ENCODE measurements around the gene FAM43A.

The FAM43A gene

GRCh38 chr3:194713299-194714136 is 27.8 kb downstream of the FAM43A start:
- H3K9me3 Mint-ChIP-seq (ENCODE audit: low read depth): no peaks in the 10 kb centered on the region
- H3K27ac Mint-ChIP-seq: no peak overlapping the region
- no peaks in the 10 kb centered on the region for H3K27me3 Mint-ChIP-seq
- no peaks in the 10 kb centered on the region for H3K36me3 Mint-ChIP-seq
- H3K4me3 Mint-ChIP-seq: no peak overlapping the region
- no peaks in the 10 kb centered on the region for H3K4me1 Mint-ChIP-seq (ENCODE audit: low read depth)

GRCh38 chr3:194714137-194714455 is 28.4 kb downstream of the FAM43A start:
- Mint-ChIP-seq H3K9me3 (ENCODE audit: low read depth) (no peaks in the 10 kb centered on the region), H3K4me1 (ENCODE audit: low read depth) (no peaks in the 10 kb centered on the region), H3K27ac (no peak overlapping the region), H3K4me3 (no peak overlapping the region), H3K36me3 (no peaks in the 10 kb centered on the region), H3K27me3 (no peaks in the 10 kb centered on the region)

- Mint-ChIP-seq H3K36me3 (no peaks in the 10 kb centered on the region), H3K27me3 (no peaks in the 10 kb centered on the region), H3K27ac (no peak overlapping the region), H3K4me1 (ENCODE audit: low read depth) (no peaks in the 10 kb centered on the region), H3K9me3 (ENCODE audit: low read depth) (no peaks in the 10 kb centered on the region), H3K4me3 (no peak overlapping the region)
These were observed 28.9 kb downstream of the FAM43A start for GRCh38 chr3:194714564-194714963.

GRCh38 chr3:194715022-194715800 is 29.5 kb downstream of the FAM43A start:
- Mint-ChIP-seq H3K4me3 (no peak overlapping the region), H3K9me3 (ENCODE audit: low read depth) (no peaks in the 10 kb centered on the region), H3K36me3 (no peaks in the 10 kb centered on the region), H3K4me1 (ENCODE audit: low read depth) (no peaks in the 10 kb centered on the region), H3K27me3 (no peaks in the 10 kb centered on the region), H3K27ac (no peak overlapping the region)

- Mint-ChIP-seq H3K27me3 (no peaks in the 10 kb centered on the region), H3K4me1 (ENCODE audit: low read depth) (no peaks in the 10 kb centered on the region), H3K36me3 (no peaks in the 10 kb centered on the region), H3K4me3 (no peak overlapping the region), H3K9me3 (ENCODE audit: low read depth) (no peaks in the 10 kb centered on the region), H3K27ac (no peak overlapping the region)
These were observed 32.4 kb downstream of the FAM43A start for GRCh38 chr3:194718079-194718478.

- Mint-ChIP-seq H3K27ac (no peak overlapping the region), H3K4me3 (no peak overlapping the region), H3K9me3 (ENCODE audit: low read depth) (no peaks in the 10 kb centered on the region), H3K27me3 (no peaks in the 10 kb centered on the region), H3K4me1 (ENCODE audit: low read depth) (no peaks in the 10 kb centered on the region), H3K36me3 (no peaks in the 10 kb centered on the region)
These were observed 34.4 kb downstream of the FAM43A start for GRCh38 chr3:194720048-194720447.

- Mint-ChIP-seq H3K27me3 (peaks cover 2% of the 10 kb centered on the region), H3K27ac (no peak overlapping the region), H3K4me1 (ENCODE audit: low read depth) (no peaks in the 10 kb centered on the region), H3K36me3 (no peaks in the 10 kb centered on the region), H3K9me3 (ENCODE audit: low read depth) (no peaks in the 10 kb centered on the region), H3K4me3 (no peak overlapping the region)
These were observed 38.3 kb downstream of the FAM43A start for GRCh38 chr3:194723846-194724618.

- H3K9me3 Mint-ChIP-seq (ENCODE audit: low read depth): no peaks in the 10 kb centered on the region
- H3K27me3 Mint-ChIP-seq: peaks cover 4% of the 10 kb centered on the region
- no peak overlapping the region for H3K27ac Mint-ChIP-seq
- H3K36me3 Mint-ChIP-seq: no peaks in the 10 kb centered on the region
- no peak overlapping the region for H3K4me3 Mint-ChIP-seq
- H3K4me1 Mint-ChIP-seq (ENCODE audit: low read depth): no peaks in the 10 kb centered on the region
These were observed 39.7 kb downstream of the FAM43A start for GRCh38 chr3:194725346-194725745.

GRCh38 chr3:194727435-194728128 is 41.9 kb downstream of the FAM43A start:
- Mint-ChIP-seq H3K27me3 (peaks cover 5% of the 10 kb centered on the region), H3K36me3 (no peaks in the 10 kb centered on the region), H3K4me3 (no peak overlapping the region), H3K9me3 (ENCODE audit: low read depth) (no peaks in the 10 kb centered on the region), H3K27ac (no peak overlapping the region), H3K4me1 (ENCODE audit: low read depth) (no peaks in the 10 kb centered on the region)

- peaks cover 13% of the 10 kb centered on the region for H3K27me3 Mint-ChIP-seq
- H3K36me3 Mint-ChIP-seq: no peaks in the 10 kb centered on the region
- no peak overlapping the region for H3K27ac Mint-ChIP-seq
- no peaks in the 10 kb centered on the region for H3K9me3 Mint-ChIP-seq (ENCODE audit: low read depth)
- H3K4me1 Mint-ChIP-seq (ENCODE audit: low read depth): no peaks in the 10 kb centered on the region
- no peak overlapping the region for H3K4me3 Mint-ChIP-seq
These were observed 43.3 kb downstream of the FAM43A start for GRCh38 chr3:194728986-194729385.

GRCh38 chr3:194730365-194730764 is 44.7 kb downstream of the FAM43A start:
- Mint-ChIP-seq H3K4me3 (no peak overlapping the region), H3K9me3 (ENCODE audit: low read depth) (peaks cover 1% of the 10 kb centered on the region), H3K4me1 (ENCODE audit: low read depth) (no peaks in the 10 kb centered on the region), H3K36me3 (peaks cover 2% of the 10 kb centered on the region), H3K27ac (no peak overlapping the region), H3K27me3 (peaks cover 16% of the 10 kb centered on the region)

GRCh38 chr3:194731506-194732073 is 45.9 kb downstream of the FAM43A start:
- no peak overlapping the region for H3K4me3 Mint-ChIP-seq
- peaks cover 3% of the 10 kb centered on the region for H3K9me3 Mint-ChIP-seq (ENCODE audit: low read depth)
- peaks cover 16% of the 10 kb centered on the region for H3K27me3 Mint-ChIP-seq
- no peaks in the 10 kb centered on the region for H3K4me1 Mint-ChIP-seq (ENCODE audit: low read depth)
- H3K27ac Mint-ChIP-seq: no peak overlapping the region
- peaks cover 2% of the 10 kb centered on the region for H3K36me3 Mint-ChIP-seq

GRCh38 chr3:194732617-194733016 is 46.9 kb downstream of the FAM43A start:
- H3K27ac Mint-ChIP-seq: no peak overlapping the region
- H3K9me3 Mint-ChIP-seq (ENCODE audit: low read depth): peaks cover 3% of the 10 kb centered on the region
- no peaks in the 10 kb centered on the region for H3K4me1 Mint-ChIP-seq (ENCODE audit: low read depth)
- H3K4me3 Mint-ChIP-seq: no peak overlapping the region
- H3K27me3 Mint-ChIP-seq: peaks cover 14% of the 10 kb centered on the region
- peaks cover 2% of the 10 kb centered on the region for H3K36me3 Mint-ChIP-seq

- Mint-ChIP-seq H3K36me3 (peaks cover 2% of the 10 kb centered on the region), H3K4me1 (ENCODE audit: low read depth) (no peaks in the 10 kb centered on the region), H3K27me3 (peaks cover 17% of the 10 kb centered on the region), H3K9me3 (ENCODE audit: low read depth) (peaks cover 3% of the 10 kb centered on the region), H3K27ac (no peak overlapping the region), H3K4me3 (no peak overlapping the region)
These were observed 50.7 kb downstream of the FAM43A start for GRCh38 chr3:194736277-194736895.
